Kidney epithelial cell (primary cell): ENCODE measurements around the gene MAP1B. TPM values are rescaled to one million over a fixed set of nuclear protein-coding genes. Genes with fewer than 3 reads are reported as not detected.

Experiments used
- DNase-seq: peaks from one replicate; pipeline ENCODE4 v3.0.0-alpha.2; 2010; ENCODE audit warnings: low read depth
- H3K27me3 ChIP-seq: 2 replicates; pipeline ENCODE4 v1.6.0; 2011; ENCODE audit warnings: low read length; ENCODE audit not compliant: control insufficient read depth, insufficient read depth
- H3K36me3 ChIP-seq: 2 replicates; pipeline ENCODE4 v1.5.1; 2011; ENCODE audit warnings: low read length; ENCODE audit not compliant: control insufficient read depth, insufficient read depth
- H3K4me3 ChIP-seq: 2 replicates; pipeline ENCODE4 v1.5.1; 2011; ENCODE audit warnings: low read depth, mild to moderate bottlenecking, control low read depth, low read length
- total RNA-seq: library from RNA; depleted of rRNA; stranded (reverse); fragments of >200 nt; gene quantifications from 2 replicates; pipeline ENCODE4 v1.2.3, GENCODE V29; 2015
- TF ChIP-seq, protein P1 (sequence below): IDR thresholded peaks from 2 replicates; pipeline ENCODE4 v1.5.1; 2011; ENCODE audit warnings: mild to moderate bottlenecking, moderate library complexity, low read length, control low read depth, inconsistent platforms; ENCODE audit not compliant: insufficient read depth, poor library complexity, severe bottlenecking

MAP1B gene
- total RNA-seq, 1 donor from 2014 or later, result 136 TPM

DNA sequence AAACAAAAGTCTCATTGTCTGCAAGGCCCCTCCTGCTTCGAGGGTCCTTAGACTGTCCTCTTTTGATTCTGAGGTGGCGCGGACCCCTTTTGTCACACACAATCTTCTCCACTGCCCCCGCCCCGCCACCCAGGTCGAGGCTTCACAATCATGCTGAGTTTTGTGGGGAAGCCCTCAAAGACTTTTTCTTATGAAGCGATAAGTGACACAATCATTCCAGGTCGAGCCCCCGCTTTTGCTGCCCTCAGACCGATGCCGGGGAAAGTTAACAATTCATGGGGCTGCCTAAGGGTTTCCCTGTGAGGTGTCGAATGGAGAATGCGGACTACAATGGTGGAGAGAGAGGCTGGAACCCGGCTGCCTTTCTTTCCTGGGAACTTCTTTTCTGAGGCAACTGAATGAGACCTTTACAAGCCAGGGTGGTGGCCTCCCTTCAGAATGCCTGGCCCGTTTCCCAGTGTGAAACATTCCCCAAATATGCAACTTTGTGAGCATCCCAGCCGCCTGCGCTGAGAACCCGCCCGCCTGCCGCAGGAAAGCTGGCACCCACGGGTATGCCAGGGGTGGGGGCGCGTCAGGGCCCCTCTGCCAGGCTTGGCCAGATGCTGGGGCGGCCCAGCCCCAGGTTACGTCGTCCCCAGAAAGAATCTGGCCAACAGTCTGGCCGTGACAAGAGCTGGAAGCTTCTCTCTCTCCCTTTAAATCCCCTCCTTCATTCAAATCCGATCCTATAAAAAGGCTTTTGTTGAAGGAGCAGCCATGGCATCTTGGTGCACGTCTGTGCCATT lies 71.9 kb downstream of the MAP1B start:
- Histone ChIP-seq H3K27me3 (no peaks in the 10 kb centered on the region), H3K36me3 (peaks cover 3% of the 10 kb centered on the region), H3K4me3 (no peak overlapping the region)
- no peak for DNase-seq
- TF ChIP-seq, protein P1, sequence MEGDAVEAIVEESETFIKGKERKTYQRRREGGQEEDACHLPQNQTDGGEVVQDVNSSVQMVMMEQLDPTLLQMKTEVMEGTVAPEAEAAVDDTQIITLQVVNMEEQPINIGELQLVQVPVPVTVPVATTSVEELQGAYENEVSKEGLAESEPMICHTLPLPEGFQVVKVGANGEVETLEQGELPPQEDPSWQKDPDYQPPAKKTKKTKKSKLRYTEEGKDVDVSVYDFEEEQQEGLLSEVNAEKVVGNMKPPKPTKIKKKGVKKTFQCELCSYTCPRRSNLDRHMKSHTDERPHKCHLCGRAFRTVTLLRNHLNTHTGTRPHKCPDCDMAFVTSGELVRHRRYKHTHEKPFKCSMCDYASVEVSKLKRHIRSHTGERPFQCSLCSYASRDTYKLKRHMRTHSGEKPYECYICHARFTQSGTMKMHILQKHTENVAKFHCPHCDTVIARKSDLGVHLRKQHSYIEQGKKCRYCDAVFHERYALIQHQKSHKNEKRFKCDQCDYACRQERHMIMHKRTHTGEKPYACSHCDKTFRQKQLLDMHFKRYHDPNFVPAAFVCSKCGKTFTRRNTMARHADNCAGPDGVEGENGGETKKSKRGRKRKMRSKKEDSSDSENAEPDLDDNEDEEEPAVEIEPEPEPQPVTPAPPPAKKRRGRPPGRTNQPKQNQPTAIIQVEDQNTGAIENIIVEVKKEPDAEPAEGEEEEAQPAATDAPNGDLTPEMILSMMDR, result no peak

- Histone ChIP-seq H3K27me3 (no peaks in the 10 kb centered on the region), H3K36me3 (peaks cover 3% of the 10 kb centered on the region), H3K4me3 (no peak overlapping the region)
- no peak for DNase-seq
- TF ChIP-seq, protein P1, result no peak
These were observed 72.7 kb downstream of the MAP1B start for GRCh38 chr5:72179816-72180440.

- Histone ChIP-seq H3K36me3 (peaks cover 3% of the 10 kb centered on the region), H3K4me3 (no peak overlapping the region), H3K27me3 (no peaks in the 10 kb centered on the region)
- TF ChIP-seq, protein P1, result no peak
- no peak for DNase-seq
These were observed 73.7 kb downstream of the MAP1B start for GRCh38 chr5:72180925-72181324.

DNA sequence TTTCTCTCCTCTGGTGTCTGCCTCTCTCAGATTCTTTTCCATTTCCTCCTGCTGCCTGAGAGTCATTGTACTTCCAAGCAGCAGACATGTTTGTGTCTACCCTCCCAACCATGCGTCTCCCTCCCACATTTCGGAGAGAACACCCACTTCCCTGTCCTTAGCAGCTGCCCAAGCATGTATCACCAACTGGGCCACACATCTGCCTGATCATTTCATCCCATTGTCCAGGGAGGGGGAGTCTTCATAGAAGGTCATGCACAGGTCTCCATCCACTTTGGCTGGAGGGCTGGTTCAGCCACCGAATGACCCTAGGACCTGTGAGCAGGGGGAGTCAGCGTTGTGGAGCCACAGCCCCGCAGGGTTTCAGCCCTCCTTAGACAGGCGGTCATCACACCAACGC lies 75.4 kb downstream of the MAP1B start:
- H3K27me3 ChIP-seq, result no peaks in the 10 kb centered on the region
- peaks cover 4% of the 10 kb centered on the region for H3K36me3 ChIP-seq
- no peak overlapping the region for H3K4me3 ChIP-seq
- DNase-seq, result no peak
- TF ChIP-seq, protein P1, result no peak

DNA sequence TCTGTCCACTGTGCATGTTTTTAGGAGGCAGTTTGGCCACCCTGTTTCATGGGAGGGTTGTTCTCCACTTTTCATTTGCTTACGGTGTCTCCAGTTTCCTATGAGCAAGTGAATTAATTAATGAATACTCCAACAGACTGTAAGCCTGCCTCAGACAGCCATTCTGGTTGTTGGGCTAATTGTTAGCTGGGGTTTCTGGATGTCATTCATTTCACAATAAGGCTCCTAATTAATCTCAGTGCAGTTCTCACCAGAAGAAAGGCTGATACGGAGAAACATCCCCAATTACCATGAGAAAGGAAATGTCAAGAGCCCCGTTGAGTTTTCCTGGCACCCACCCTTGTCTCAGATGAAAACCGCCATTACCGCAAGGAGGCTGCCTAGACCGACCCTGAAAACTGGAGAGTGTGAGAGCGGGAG lies 75.8 kb downstream of the MAP1B start:
- TF ChIP-seq, protein P1, result no peak
- H3K4me3 ChIP-seq, result no peak overlapping the region
- H3K27me3 ChIP-seq, result no peaks in the 10 kb centered on the region
- no peak for DNase-seq
- peaks cover 4% of the 10 kb centered on the region for H3K36me3 ChIP-seq
